HepG2 (cell line): ENCODE results near the gene REM2. TPM values are rescaled to one million over a fixed set of nuclear protein-coding genes. Genes with fewer than 3 reads are reported as not detected.

Experiments
- FOXM1 ChIP-seq: sonication (generic); formaldehyde crosslinking; IDR thresholded peaks from 2 replicates; pipeline ENCODE4 v1.5.0; 2020; ENCODE audit warnings: missing genetic modification reagents
- GMEB1 ChIP-seq: sonication (generic); formaldehyde crosslinking; IDR thresholded peaks from 2 replicates; pipeline ENCODE4 v1.5.1; 2020; ENCODE audit warnings: missing genetic modification reagents, mild to moderate bottlenecking, borderline replicate concordance
- GTF3A ChIP-seq: sonication (generic); formaldehyde crosslinking; conservative IDR thresholded peaks from 2 replicates; pipeline ENCODE4 v1.4.0; 2020; ENCODE audit warnings: mild to moderate bottlenecking, missing genetic modification reagents
- NCOA1 ChIP-seq: sonication (generic); formaldehyde crosslinking; IDR thresholded peaks from 2 replicates; pipeline ENCODE4 v1.9.0; 2021; ENCODE audit warnings: missing genetic modification reagents
- PAXIP1 ChIP-seq: sonication (generic); formaldehyde crosslinking; conservative IDR thresholded peaks from 2 replicates; pipeline ENCODE4 v1.4.0; 2020; ENCODE audit warnings: mild to moderate bottlenecking, missing genetic modification reagents, moderate library complexity
- PRDM10 ChIP-seq: sonication (generic); formaldehyde crosslinking; IDR thresholded peaks from 2 replicates; pipeline ENCODE4 v1.4.0; 2020; ENCODE audit warnings: low read depth, missing genetic modification reagents
- RAD21 ChIP-seq: fragments of 450-650 bp; formaldehyde crosslinking; IDR thresholded peaks from 2 replicates; pipeline ENCODE4 v1.5.0; 2020; ENCODE audit warnings: mild to moderate bottlenecking
- SAP130 ChIP-seq: IDR thresholded peaks from 2 replicates; pipeline ENCODE4 v1.6.1; 2016; ENCODE audit warnings: low read depth
- SOX5 ChIP-seq: IDR thresholded peaks from 2 replicates; pipeline ENCODE4 v1.6.1; 2016; ENCODE audit warnings: borderline replicate concordance
- ZNF652 ChIP-seq: IDR thresholded peaks from 2 replicates; pipeline ENCODE4 v1.6.1; 2016; ENCODE audit warnings: low read depth, borderline replicate concordance
- ZNF724P ChIP-seq: sonication (generic); formaldehyde crosslinking; IDR thresholded peaks from 2 replicates; pipeline ENCODE4 v1.8.0; 2022; ENCODE audit warnings: missing genetic modification reagents, borderline replicate concordance
- polyA plus RNA-seq, 8 experiments: library from polyadenylated mRNA; depleted of rRNA in 3 of 8; stranded (reverse) in 7 of 8; unstranded in 1 of 8; fragments of >200 nt; fragmentation: Illumina TruSeq in 4 of 8; extraction: Trizol in 4 of 8; gene quantifications; 2 replicates each; pipeline versions ENCODE4 v1.2.1 to v1.2.3, GENCODE V29; 2011 to 2016; ENCODE audit warnings: low read depth in 4 of 8, missing spikeins in 1 of 8, mixed read lengths in 1 of 8; ENCODE audit not compliant: insufficient read depth in 1 of 8
- total RNA-seq, 5 experiments: library from RNA; depleted of rRNA; stranded (reverse); fragments of >200 nt; fragmentation: Illumina TruSeq; extraction: Trizol; gene quantifications; 2 replicates each; pipeline ENCODE4 v1.2.3, GENCODE V29; 2016; ENCODE audit warnings: low read depth in 1 of 5
- TF ChIP-seq, protein P1 (sequence below): sonication (generic); formaldehyde crosslinking; IDR thresholded peaks from 2 replicates; pipeline ENCODE4 v1.4.0; 2020; ENCODE audit warnings: missing genetic modification reagents, borderline replicate concordance
- TF ChIP-seq, protein P2 (sequence below): sonication (generic); formaldehyde crosslinking; IDR thresholded peaks from 2 replicates; pipeline ENCODE4 v1.5.0; 2020; ENCODE audit warnings: mild to moderate bottlenecking, missing genetic modification reagents, borderline replicate concordance

Gene REM2
- total and polyA plus RNA-seq, 2 of the 13 experiments (the other 11 are each of a cell fraction or from before 2014, with no cell fraction given), result 0.20 TPM; not detected in 1

DNA sequence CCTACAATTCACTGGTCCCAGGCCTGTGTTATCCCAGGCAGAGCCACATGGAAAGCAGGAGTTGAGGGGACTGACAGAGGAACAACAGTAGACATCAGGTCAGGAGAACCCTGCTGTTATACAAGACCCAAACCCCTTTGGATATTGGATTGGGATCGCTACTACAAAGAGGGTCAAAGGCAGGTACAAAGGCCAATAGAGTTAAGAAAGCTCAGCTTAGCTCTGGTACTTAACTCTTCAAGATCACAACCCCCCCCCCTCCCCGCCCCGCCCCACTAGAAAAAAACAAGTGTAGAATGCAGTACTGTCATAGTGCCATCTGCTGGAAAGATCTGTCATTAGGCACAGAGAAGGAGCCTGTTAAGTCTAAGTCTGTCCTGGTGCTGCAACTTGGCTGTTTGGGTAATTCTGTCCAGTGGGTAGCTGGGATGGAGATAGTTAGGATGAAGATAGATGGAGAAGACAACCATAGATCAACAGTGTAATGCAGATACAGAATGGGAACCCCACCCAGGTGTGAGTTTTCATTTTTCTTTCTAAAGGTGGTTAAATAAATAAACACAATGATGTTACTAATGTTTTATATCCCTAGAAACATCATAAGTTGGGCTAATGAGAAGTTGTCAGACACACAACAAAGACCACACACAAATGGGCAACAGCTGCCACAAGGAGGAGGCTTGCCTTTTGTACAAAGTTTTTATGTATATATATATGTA, 17.2 kb downstream of the REM2 start (continued):
- TF ChIP-seq PRDM10 (CRISPR knock-in tag) (0 out of 2 replicates have a peak, but pooled peaks have one; percentile 34), GTF3A (no peak), SOX5 (0 out of 2 replicates have a peak, but pooled peaks have one; percentile 44), PAXIP1 (peak; percentile 37; the same call in 1 of the 2 replicates), RAD21 (CRISPR knock-in tag) (peak; percentile 56; the same call in 1 of the 2 replicates), GMEB1 (CRISPR knock-in tag) (no peak), ZNF724P (CRISPR knock-in tag) (peak; percentile 41; the same call in 1 of the 2 replicates), ZNF652 (CRISPR knock-in tag) (0 out of 2 replicates have a peak, but pooled peaks have one; percentile 14), SAP130 (CRISPR knock-in tag) (peak; percentile 32; the same call in 1 of the 2 replicates), NCOA1 (CRISPR knock-in tag) (no peak), FOXM1 (no peak)
- TF ChIP-seq, protein P1, sequence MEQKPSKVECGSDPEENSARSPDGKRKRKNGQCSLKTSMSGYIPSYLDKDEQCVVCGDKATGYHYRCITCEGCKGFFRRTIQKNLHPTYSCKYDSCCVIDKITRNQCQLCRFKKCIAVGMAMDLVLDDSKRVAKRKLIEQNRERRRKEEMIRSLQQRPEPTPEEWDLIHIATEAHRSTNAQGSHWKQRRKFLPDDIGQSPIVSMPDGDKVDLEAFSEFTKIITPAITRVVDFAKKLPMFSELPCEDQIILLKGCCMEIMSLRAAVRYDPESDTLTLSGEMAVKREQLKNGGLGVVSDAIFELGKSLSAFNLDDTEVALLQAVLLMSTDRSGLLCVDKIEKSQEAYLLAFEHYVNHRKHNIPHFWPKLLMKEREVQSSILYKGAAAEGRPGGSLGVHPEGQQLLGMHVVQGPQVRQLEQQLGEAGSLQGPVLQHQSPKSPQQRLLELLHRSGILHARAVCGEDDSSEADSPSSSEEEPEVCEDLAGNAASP (CRISPR knock-in tag), result peak; percentile 72; the same call in 1 of the 2 replicates
- TF ChIP-seq, protein P2, sequence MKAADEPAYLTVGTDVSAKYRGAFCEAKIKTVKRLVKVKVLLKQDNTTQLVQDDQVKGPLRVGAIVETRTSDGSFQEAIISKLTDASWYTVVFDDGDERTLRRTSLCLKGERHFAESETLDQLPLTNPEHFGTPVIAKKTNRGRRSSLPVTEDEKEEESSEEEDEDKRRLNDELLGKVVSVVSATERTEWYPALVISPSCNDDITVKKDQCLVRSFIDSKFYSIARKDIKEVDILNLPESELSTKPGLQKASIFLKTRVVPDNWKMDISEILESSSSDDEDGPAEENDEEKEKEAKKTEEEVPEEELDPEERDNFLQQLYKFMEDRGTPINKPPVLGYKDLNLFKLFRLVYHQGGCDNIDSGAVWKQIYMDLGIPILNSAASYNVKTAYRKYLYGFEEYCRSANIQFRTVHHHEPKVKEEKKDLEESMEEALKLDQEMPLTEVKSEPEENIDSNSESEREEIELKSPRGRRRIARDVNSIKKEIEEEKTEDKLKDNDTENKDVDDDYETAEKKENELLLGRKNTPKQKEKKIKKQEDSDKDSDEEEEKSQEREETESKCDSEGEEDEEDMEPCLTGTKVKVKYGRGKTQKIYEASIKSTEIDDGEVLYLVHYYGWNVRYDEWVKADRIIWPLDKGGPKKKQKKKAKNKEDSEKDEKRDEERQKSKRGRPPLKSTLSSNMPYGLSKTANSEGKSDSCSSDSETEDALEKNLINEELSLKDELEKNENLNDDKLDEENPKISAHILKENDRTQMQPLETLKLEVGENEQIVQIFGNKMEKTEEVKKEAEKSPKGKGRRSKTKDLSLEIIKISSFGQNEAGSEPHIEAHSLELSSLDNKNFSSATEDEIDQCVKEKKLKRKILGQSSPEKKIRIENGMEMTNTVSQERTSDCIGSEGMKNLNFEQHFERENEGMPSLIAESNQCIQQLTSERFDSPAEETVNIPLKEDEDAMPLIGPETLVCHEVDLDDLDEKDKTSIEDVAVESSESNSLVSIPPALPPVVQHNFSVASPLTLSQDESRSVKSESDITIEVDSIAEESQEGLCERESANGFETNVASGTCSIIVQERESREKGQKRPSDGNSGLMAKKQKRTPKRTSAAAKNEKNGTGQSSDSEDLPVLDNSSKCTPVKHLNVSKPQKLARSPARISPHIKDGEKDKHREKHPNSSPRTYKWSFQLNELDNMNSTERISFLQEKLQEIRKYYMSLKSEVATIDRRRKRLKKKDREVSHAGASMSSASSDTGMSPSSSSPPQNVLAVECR (CRISPR knock-in tag), result peak; percentile 25; the same call in 1 of the 2 replicates
